HG02623 (cell line): ENCODE measurements around the gene C1QTNF5.
A peak's percentile ranks its signal among the peaks of the same experiment; 100 is the strongest.
"Not testable (repeated sequence)": the region's sequence is repeated elsewhere in the genome, so short reads cannot be mapped to it uniquely, and the experiment has no call there.

ENCODE experiments used
- ATAC-seq: cut with Tn5 transposase; IDR thresholded peaks from one replicate; pipeline ENCODE4 v1.9.1; 2021; ENCODE audit warnings: moderate library complexity; ENCODE audit not compliant: unreplicated experiment

The C1QTNF5 gene

GRCh38 chr11:119340335-119341221, at the start of gene C1QTNF5:
TSS of gene C1QTNF5 (minus strand) at chr11:119340883. CDS start at chr11:119340397, 486 bp downstream.
- no peak for ATAC-seq

- no peak for ATAC-seq
Observed at GRCh38 chr11:119389611-119390254, 49.0 kb upstream of the C1QTNF5 start.

GRCh38 chr11:119388103-119388502, 47.4 kb upstream of the C1QTNF5 start:
- no peak for ATAC-seq

DNA sequence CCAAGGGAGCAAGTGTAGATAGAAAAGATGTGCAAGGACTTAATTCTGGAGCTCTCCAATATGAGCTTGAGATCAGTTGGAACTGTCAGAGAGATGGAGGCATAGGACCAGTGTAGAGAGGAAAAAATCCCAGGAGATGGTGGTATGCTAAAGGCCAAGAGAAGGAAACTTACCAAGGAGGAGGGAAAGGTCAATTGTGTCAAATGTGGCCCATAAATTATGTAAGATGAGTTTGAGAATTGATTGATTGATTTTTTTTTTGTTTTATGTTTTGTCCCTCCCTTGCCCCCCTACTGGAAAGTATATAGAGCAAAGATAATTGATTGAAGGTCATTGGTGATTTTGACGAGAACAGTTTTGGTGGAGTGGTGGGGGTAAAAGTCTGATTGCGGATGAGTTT, 43.6 kb upstream of the C1QTNF5 start:
- no peak for ATAC-seq

- ATAC-seq: not testable (repeated sequence)
Observed at GRCh38 chr11:119382513-119382912, 41.8 kb upstream of the C1QTNF5 start.

GRCh38 chr11:119382101-119382500, 41.4 kb upstream of the C1QTNF5 start:
- ATAC-seq: no peak

- ATAC-seq: peak; percentile 94
Observed at GRCh38 chr11:119381181-119381988, 40.7 kb upstream of the C1QTNF5 start, which contains the start of gene USP2. TSS of gene USP2 (minus strand) at chr11:119381690. CDS start at chr11:119373480, 8,210 bp downstream.

- no peak for ATAC-seq
Observed at GRCh38 chr11:119380827-119381180, 40.1 kb upstream of the C1QTNF5 start.

- no peak for ATAC-seq
Observed at GRCh38 chr11:119380160-119380826, 39.6 kb upstream of the C1QTNF5 start.

- no peak for ATAC-seq
Observed at GRCh38 chr11:119378851-119379465, 38.3 kb upstream of the C1QTNF5 start.

GRCh38 chr11:119377961-119378667, 37.4 kb upstream of the C1QTNF5 start:
- ATAC-seq: no peak

- no peak for ATAC-seq
Observed at GRCh38 chr11:119377112-119377901, 36.6 kb upstream of the C1QTNF5 start.

GRCh38 chr11:119376197-119376847, 35.6 kb upstream of the C1QTNF5 start:
- ATAC-seq: no peak

DNA sequence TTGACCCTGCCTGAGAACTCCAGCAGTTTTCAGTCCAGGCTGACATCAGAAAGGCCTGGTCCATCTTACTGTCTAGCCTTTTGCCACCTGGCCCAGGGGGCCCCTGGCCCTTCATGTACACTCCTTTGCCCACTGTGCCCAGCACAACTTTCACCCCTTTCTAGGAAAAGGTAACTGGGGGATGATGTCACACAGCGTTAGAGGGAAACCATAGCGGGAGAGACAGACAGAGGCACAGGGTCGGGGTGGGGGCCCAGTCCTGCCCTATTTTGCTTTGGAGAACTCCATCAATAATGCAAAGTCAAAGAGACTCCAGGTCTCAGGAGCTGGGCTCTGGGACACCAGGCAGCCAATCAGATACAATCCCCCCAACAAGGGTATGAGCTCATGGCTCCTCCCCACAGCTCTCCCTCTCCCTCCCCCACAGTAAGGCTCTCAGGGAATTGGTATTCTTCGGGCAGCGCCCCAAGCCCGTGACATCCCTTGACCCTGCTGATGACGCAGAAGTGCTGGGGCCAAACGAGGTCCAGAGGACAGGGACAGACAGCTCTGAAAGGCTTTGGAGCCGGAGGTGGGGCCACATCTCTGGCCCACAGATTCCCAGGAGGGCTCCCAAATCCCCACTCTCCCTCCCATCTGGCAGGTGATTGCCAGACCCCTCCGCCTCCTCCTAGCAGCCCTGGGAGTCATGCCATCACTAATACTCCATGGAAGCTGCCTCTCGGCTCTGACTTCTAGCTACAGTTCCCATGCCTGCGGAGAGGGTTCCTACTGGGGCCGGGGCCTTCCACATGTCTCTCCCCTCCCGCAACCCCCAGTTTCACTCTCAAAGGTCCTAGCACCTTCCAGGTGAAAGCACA, 34.9 kb upstream of the C1QTNF5 start:
- ATAC-seq: no peak

GRCh38 chr11:119374632-119375336, 34.1 kb upstream of the C1QTNF5 start:
- ATAC-seq: no peak

- ATAC-seq: no peak
Observed at GRCh38 chr11:119373921-119374631, 33.4 kb upstream of the C1QTNF5 start.
